ENCODE measurements around the gene ARRDC5.
A peak's percentile ranks its signal among the peaks of the same experiment; 100 is the strongest.

The ARRDC5 gene

DNA sequence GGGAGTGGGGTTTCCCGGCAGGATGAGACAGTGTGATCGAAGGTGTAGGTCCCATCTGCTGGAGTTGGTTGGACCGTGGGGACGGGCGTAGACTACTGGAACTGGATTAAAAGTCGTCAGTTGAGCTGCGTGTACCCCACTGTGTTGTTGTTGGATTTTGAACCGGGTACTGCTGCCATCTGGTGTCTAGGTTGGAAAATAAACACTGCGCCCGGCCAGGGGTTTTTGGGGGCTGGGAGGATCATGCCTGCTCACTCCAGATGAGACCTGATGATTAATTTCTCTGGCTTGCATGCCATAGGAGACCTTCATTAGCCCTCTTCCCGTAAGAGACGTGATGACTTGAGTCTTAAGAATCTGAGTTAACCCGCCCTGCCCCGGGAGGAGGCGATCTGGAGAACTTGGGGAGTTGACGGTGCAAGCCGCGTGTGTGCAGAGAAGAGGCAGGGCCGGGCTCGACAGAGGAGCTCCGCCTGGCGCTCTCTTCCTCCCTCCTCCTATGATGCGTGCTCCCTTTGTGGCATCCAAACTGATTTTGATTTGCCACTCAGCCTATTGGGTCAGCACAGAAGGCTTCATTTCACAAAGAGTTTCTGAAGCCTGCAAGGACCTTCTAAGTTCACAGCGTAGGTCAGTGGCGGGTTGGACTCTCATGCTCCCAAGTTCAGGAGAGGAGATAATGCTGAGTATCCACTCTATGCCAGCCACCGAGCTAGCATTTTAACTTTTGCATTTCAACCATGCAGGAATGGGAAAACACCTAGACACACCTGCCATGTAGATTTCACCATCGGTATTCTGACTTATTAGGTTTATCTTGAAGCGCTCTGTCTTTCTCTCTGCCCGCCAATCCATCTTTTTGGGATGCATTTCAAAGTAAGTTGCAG, 9.3 kb upstream of the ARRDC5 start:
- Histone ChIP-seq H3K4me1 (ENCODE audit: low read length) (peaks cover 23% of the 10 kb centered on the region), H3K4me2 (ENCODE audit: low read length) (peak overlapping the region; percentile 90), H4K20me1 (ENCODE audit: insufficient read depth, low read length) (peaks cover 55% of the 10 kb centered on the region), H2AFZ (ENCODE audit: low read depth, low read length) (no peak overlapping the region), H3K9me3 (ENCODE audit: insufficient read depth, low read length) (no peaks in the 10 kb centered on the region), H3K27ac (ENCODE audit: low read length) (peak overlapping the region; percentile 58), H3K79me2 (ENCODE audit: low read length) (peaks cover 71% of the 10 kb centered on the region), H3K27me3 (ENCODE audit: low read depth, low read length) (0 out of 2 replicates have a peak, but pooled peaks cover 7% of the 10 kb centered on the region), H3K36me3 (replicated peaks; ENCODE audit: low read depth, low read length) (peaks cover 58% of the 10 kb centered on the region), H3K4me3 (ENCODE audit: low read length) (peak overlapping the region; percentile 85), H3K9ac (ENCODE audit: low read length) (peak overlapping the region; percentile 96)
- TF ChIP-seq, protein P1, sequence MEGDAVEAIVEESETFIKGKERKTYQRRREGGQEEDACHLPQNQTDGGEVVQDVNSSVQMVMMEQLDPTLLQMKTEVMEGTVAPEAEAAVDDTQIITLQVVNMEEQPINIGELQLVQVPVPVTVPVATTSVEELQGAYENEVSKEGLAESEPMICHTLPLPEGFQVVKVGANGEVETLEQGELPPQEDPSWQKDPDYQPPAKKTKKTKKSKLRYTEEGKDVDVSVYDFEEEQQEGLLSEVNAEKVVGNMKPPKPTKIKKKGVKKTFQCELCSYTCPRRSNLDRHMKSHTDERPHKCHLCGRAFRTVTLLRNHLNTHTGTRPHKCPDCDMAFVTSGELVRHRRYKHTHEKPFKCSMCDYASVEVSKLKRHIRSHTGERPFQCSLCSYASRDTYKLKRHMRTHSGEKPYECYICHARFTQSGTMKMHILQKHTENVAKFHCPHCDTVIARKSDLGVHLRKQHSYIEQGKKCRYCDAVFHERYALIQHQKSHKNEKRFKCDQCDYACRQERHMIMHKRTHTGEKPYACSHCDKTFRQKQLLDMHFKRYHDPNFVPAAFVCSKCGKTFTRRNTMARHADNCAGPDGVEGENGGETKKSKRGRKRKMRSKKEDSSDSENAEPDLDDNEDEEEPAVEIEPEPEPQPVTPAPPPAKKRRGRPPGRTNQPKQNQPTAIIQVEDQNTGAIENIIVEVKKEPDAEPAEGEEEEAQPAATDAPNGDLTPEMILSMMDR (IDR thresholded peaks at IDR 0.05; ENCODE audit: low read depth, low read length) = peak; percentile 78
- no peak for TF ChIP-seq EZH2phosphoT487 (IDR thresholded peaks at IDR 0.05; ENCODE audit: low read depth)

DNA sequence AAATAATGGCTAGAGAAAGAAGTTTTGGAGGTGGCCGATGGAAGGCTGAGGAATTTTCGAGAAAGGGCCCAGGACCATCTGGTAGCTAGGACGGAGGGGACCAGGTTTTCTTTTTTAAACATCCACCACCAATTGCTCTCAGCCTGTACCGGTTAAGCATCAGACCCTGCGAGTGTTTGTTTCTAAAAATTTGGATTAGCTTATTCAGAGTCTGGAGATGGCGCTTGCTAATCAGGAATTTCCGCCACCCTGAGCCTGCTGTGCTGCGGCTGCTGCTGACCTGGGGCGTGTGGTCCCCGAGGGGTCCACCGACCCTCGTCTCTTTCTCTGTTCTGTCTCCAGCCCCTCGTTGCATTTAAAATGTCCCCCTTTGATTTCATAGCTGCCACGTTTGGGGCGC, 8.6 kb upstream of the ARRDC5 start:
- H2AFZ ChIP-seq (ENCODE audit: low read depth, low read length) = no peak overlapping the region
- peaks cover 48% of the 10 kb centered on the region for H4K20me1 ChIP-seq (ENCODE audit: insufficient read depth, low read length)

DNA sequence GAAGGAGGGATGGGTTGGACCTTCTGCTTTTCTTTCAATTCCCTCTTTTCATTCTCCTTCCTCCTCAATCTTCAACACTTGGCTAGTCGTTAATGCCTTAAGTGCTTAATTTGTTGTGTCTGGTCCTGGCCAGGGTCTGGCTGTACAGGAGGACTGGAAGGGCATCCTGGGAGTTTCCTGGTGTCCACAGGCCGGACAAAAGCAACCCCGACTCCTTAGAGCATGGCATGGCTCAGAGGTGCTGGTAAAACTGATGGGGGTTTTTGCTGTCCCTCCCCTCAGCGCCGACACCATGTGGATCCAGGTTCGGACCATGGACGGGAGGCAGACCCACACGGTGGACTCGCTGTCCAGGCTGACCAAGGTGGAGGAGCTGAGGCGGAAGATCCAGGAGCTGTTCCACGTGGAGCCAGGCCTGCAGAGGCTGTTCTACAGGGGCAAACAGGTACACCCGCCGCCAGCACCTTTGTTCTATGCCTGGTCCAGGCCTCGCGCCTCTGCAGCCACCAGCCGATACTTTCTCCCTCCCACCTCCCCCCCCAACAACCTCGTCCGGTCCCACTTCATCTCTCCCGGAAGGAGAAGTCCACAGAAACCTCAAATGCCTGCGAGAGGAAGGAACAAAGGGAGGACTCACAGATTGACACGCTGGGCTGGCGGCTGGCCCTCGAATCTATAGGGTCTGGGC, 8.0 kb upstream of the ARRDC5 start:
- Histone ChIP-seq H3K79me2 (ENCODE audit: low read length) (peaks cover 59% of the 10 kb centered on the region), H3K9ac (ENCODE audit: low read length) (peak overlapping the region; percentile 96), H4K20me1 (ENCODE audit: insufficient read depth, low read length) (peaks cover 42% of the 10 kb centered on the region), H3K36me3 (replicated peaks; ENCODE audit: low read depth, low read length) (peaks cover 48% of the 10 kb centered on the region), H3K4me2 (ENCODE audit: low read length) (peak overlapping the region; percentile 90), H3K9me3 (ENCODE audit: insufficient read depth, low read length) (no peaks in the 10 kb centered on the region), H3K27me3 (ENCODE audit: low read depth, low read length) (0 out of 2 replicates have a peak, but pooled peaks cover 11% of the 10 kb centered on the region), H3K4me3 (ENCODE audit: low read length) (peak overlapping the region; percentile 85), H3K27ac (ENCODE audit: low read length) (peak overlapping the region; percentile 58), H2AFZ (ENCODE audit: low read depth, low read length) (no peak overlapping the region), H3K4me1 (ENCODE audit: low read length) (peaks cover 23% of the 10 kb centered on the region)
- TF ChIP-seq, protein P1 (IDR thresholded peaks at IDR 0.05; ENCODE audit: low read depth, low read length) = no peak
- no peak for TF ChIP-seq EZH2phosphoT487 (IDR thresholded peaks at IDR 0.05; ENCODE audit: low read depth)

More for the DNA sequence above, 8.6 kb upstream of the ARRDC5 start:
- H3K4me2 ChIP-seq (ENCODE audit: low read length) = peak overlapping the region; percentile 90
- H3K36me3 ChIP-seq (replicated peaks; ENCODE audit: low read depth, low read length) = peaks cover 53% of the 10 kb centered on the region
- peak overlapping the region; percentile 96 for H3K9ac ChIP-seq (ENCODE audit: low read length)
- H3K79me2 ChIP-seq (ENCODE audit: low read length) = peaks cover 64% of the 10 kb centered on the region
- peak overlapping the region; percentile 58 for H3K27ac ChIP-seq (ENCODE audit: low read length)
- no peaks in the 10 kb centered on the region for H3K9me3 ChIP-seq (ENCODE audit: insufficient read depth, low read length)
- peak overlapping the region; percentile 85 for H3K4me3 ChIP-seq (ENCODE audit: low read length)
- 0 out of 2 replicates have a peak, but pooled peaks cover 11% of the 10 kb centered on the region for H3K27me3 ChIP-seq (ENCODE audit: low read depth, low read length)
- TF ChIP-seq, protein P1 (IDR thresholded peaks at IDR 0.05; ENCODE audit: low read depth, low read length) = no peak
- TF ChIP-seq EZH2phosphoT487 (IDR thresholded peaks at IDR 0.05; ENCODE audit: low read depth) = no peak
- peaks cover 23% of the 10 kb centered on the region for H3K4me1 ChIP-seq (ENCODE audit: low read length)

Measured in OCI-LY3 (cell line).